GM18858 (cell line): ENCODE results near the gene SORL1-AS1.
"Not testable (repeated sequence)": the region's sequence is repeated elsewhere in the genome, so short reads cannot be mapped to it uniquely, and the experiment has no call there.

Source experiments
- ATAC-seq: cut with Tn5 transposase; IDR thresholded peaks from one replicate; pipeline ENCODE4 v1.9.1; 2021; ENCODE audit not compliant: unreplicated experiment

SORL1-AS1 gene

GRCh38 chr11:121431820-121432526, 20.8 kb downstream of the SORL1-AS1 start:
- no peak for ATAC-seq

GRCh38 chr11:121429556-121429955, 23.2 kb downstream of the SORL1-AS1 start:
- ATAC-seq: no peak

- ATAC-seq: no peak
Observed at GRCh38 chr11:121427400-121427744, 25.4 kb downstream of the SORL1-AS1 start.

- ATAC-seq: no peak
Observed at GRCh38 chr11:121426476-121427399, 26.0 kb downstream of the SORL1-AS1 start.

GRCh38 chr11:121425828-121426227, 26.9 kb downstream of the SORL1-AS1 start:
- ATAC-seq: no peak

- ATAC-seq: no peak
Observed at GRCh38 chr11:121422675-121423074, 30.1 kb downstream of the SORL1-AS1 start.

GRCh38 chr11:121421149-121421901, 31.4 kb downstream of the SORL1-AS1 start:
- ATAC-seq: no peak

- no peak for ATAC-seq
Observed at GRCh38 chr11:121420398-121420797, 32.4 kb downstream of the SORL1-AS1 start.

- no peak for ATAC-seq
Observed at GRCh38 chr11:121419836-121420235, 32.9 kb downstream of the SORL1-AS1 start.

GRCh38 chr11:121418625-121419114, 34.1 kb downstream of the SORL1-AS1 start:
- peak; percentile 32 for ATAC-seq

GRCh38 chr11:121417607-121418006, 35.2 kb downstream of the SORL1-AS1 start:
- no peak for ATAC-seq

GRCh38 chr11:121417055-121417551, 35.7 kb downstream of the SORL1-AS1 start:
- ATAC-seq: peak; percentile 40

- no peak for ATAC-seq
Observed at GRCh38 chr11:121415856-121416255, 36.9 kb downstream of the SORL1-AS1 start.

- no peak for ATAC-seq
Observed at GRCh38 chr11:121414141-121414913, 38.4 kb downstream of the SORL1-AS1 start.

- ATAC-seq: no peak
Observed at GRCh38 chr11:121412711-121413415, 39.9 kb downstream of the SORL1-AS1 start.

GRCh38 chr11:121412000-121412587, 40.7 kb downstream of the SORL1-AS1 start:
- ATAC-seq: no peak

GRCh38 chr11:121411330-121411729, 41.4 kb downstream of the SORL1-AS1 start:
- ATAC-seq: not testable (repeated sequence)

GRCh38 chr11:121410041-121410440, 42.7 kb downstream of the SORL1-AS1 start:
- ATAC-seq: not testable (repeated sequence)

- no peak for ATAC-seq
Observed at GRCh38 chr11:121408830-121409229, 43.9 kb downstream of the SORL1-AS1 start.
